Measurements from ENCODE around the gene PYGO1.

GRCh38 chr15:55552451-55552850 lies 35.7 kb downstream of the PYGO1 start:
- TF ChIP-seq ZFP3 (CRISPR knock-in tag; IDR thresholded peaks at IDR 0.05) (no peak), PATZ1 (CRISPR knock-in tag; IDR thresholded peaks at IDR 0.05; ENCODE audit: borderline replicate concordance) (no peak), PPARA (CRISPR knock-in tag; IDR thresholded peaks at IDR 0.05; ENCODE audit: borderline replicate concordance) (no peak), BACH2 (CRISPR knock-in tag; IDR thresholded peaks at IDR 0.05; ENCODE audit: borderline replicate concordance) (no peak), ARNTL (CRISPR knock-in tag; IDR thresholded peaks at IDR 0.05; ENCODE audit: borderline replicate concordance, low read depth) (no peak), RARB (CRISPR knock-in tag; IDR thresholded peaks at IDR 0.05) (no peak), ISL1 (CRISPR knock-in tag; IDR thresholded peaks at IDR 0.05) (no peak)
- TF ChIP-seq, protein P1, sequence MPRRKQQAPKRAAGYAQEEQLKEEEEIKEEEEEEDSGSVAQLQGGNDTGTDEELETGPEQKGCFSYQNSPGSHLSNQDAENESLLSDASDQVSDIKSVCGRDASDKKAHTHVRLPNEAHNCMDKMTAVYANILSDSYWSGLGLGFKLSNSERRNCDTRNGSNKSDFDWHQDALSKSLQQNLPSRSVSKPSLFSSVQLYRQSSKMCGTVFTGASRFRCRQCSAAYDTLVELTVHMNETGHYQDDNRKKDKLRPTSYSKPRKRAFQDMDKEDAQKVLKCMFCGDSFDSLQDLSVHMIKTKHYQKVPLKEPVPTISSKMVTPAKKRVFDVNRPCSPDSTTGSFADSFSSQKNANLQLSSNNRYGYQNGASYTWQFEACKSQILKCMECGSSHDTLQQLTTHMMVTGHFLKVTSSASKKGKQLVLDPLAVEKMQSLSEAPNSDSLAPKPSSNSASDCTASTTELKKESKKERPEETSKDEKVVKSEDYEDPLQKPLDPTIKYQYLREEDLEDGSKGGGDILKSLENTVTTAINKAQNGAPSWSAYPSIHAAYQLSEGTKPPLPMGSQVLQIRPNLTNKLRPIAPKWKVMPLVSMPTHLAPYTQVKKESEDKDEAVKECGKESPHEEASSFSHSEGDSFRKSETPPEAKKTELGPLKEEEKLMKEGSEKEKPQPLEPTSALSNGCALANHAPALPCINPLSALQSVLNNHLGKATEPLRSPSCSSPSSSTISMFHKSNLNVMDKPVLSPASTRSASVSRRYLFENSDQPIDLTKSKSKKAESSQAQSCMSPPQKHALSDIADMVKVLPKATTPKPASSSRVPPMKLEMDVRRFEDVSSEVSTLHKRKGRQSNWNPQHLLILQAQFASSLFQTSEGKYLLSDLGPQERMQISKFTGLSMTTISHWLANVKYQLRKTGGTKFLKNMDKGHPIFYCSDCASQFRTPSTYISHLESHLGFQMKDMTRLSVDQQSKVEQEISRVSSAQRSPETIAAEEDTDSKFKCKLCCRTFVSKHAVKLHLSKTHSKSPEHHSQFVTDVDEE (CRISPR knock-in tag; IDR thresholded peaks at IDR 0.05): no peak
- TF ChIP-seq, protein P2, sequence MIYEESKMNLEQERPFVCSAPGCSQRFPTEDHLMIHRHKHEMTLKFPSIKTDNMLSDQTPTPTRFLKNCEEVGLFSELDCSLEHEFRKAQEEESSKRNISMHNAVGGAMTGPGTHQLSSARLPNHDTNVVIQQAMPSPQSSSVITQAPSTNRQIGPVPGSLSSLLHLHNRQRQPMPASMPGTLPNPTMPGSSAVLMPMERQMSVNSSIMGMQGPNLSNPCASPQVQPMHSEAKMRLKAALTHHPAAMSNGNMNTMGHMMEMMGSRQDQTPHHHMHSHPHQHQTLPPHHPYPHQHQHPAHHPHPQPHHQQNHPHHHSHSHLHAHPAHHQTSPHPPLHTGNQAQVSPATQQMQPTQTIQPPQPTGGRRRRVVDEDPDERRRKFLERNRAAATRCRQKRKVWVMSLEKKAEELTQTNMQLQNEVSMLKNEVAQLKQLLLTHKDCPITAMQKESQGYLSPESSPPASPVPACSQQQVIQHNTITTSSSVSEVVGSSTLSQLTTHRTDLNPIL (CRISPR knock-in tag; IDR thresholded peaks at IDR 0.05; ENCODE audit: low read depth): no peak
